Mucosa of descending colon (tissue), 3 donors: ENCODE results near the gene TSPAN18. TPM values are rescaled to one million over a fixed set of nuclear protein-coding genes. Genes with fewer than 3 reads are reported as not detected.

ENCODE experiments used
- ATAC-seq: fragments of 200-7000 bp; cut with Tn5 transposase; one replicate; pipeline ENCODE4 v1.9.1; 2020; ENCODE audit warnings: mild to moderate bottlenecking, moderate library complexity
- DNase-seq, 3 donors: peaks; one replicate each; pipeline ENCODE4 v3.0.0-alpha.2; 2020
- H3K36me3 ChIP-seq: fragments of 200-600 bp; one replicate; pipeline ENCODE4 v1.8.0; 2021; ENCODE audit warnings: low read depth, mild to moderate bottlenecking
- H3K4me1 ChIP-seq: fragments of 200-600 bp; one replicate; pipeline ENCODE4 v1.8.0; 2021; ENCODE audit warnings: low read depth, mild to moderate bottlenecking
- H3K4me3 ChIP-seq: fragments of 200-600 bp; one replicate; pipeline ENCODE4 v1.8.0; 2021; ENCODE audit warnings: mild to moderate bottlenecking
- H3K9me3 ChIP-seq: fragments of 200-600 bp; one replicate; pipeline ENCODE4 v1.8.0; 2021; ENCODE audit warnings: mild to moderate bottlenecking
- CTCF ChIP-seq: fragments of 200-600 bp; IDR thresholded peaks from one replicate; pipeline ENCODE4 v1.8.0; 2022; ENCODE audit warnings: antibody characterized with exemption, mild to moderate bottlenecking
- intact Hi-C, 2 donors: fragments of 100-400 bp; cut with DNase I in 1 of 2; cut with micrococcal nuclease in 1 of 2; formaldehyde crosslinking; loops; one replicate each; pipeline versions ENCODE4 v1.11.0 to v1.11.1; 2022; cut with DNase I, micrococcal nuclease
- total RNA-seq, 3 donors: library from RNA; stranded (reverse); fragmentation: NEBNext Ultra II Directional in 2 of 3; extraction: Animal tissue kit (Norgen Biotek cat#: 25700) in 2 of 3; gene quantifications; one replicate each; pipeline versions ENCODE4 v1.2.1 to v1.2.4, GENCODE V29; 2021 to 2023
- donor health status: DM: no; HTN: no; CAD: no; lungs with moderate emphysema.
- donor health status: DM: no; HTN: no; CAD: no.
- donor health status: DM: no; HTN: yes; CAD: no.

TSPAN18 gene
- total RNA-seq, 3 donors from 2014 or later = 3.6 to 63.2 (median 8.5) TPM

GRCh38 chr11:44936951-44937543 lies 210.3 kb downstream of the TSPAN18 start:
- Histone ChIP-seq H3K36me3 (no peaks in the 10 kb centered on the region), H3K9me3 (no peaks in the 10 kb centered on the region)
- intact Hi-C loops = loop anchor here (2.0 to 10.0 kb wide), 3 partner anchors 168 to 358 kb away; no protein-coding TSS in a partner anchor

GRCh38 chr11:44938066-44938691 lies 211.4 kb downstream of the TSPAN18 start:
- H3K36me3 ChIP-seq = no peaks in the 10 kb centered on the region
- ATAC-seq = no peak
- intact Hi-C loops = loop anchor here in 1 of 2 donors (10.0 kb wide), 1 partner anchor 357 kb away; no protein-coding TSS in a partner anchor

More at GRCh38 chr11:44936951-44937543, 210.3 kb downstream of the TSPAN18 start:
- DNase-seq (no peak), ATAC-seq (no peak)
- TF ChIP-seq CTCF = no peak
- Histone ChIP-seq H3K4me3 (no peak overlapping the region), H3K4me1 (no peaks in the 10 kb centered on the region)

GRCh38 chr11:44939673-44940395 lies 213.1 kb downstream of the TSPAN18 start:
- peaks cover 14% of the 10 kb centered on the region for H3K4me1 ChIP-seq
- no peaks in the 10 kb centered on the region for H3K9me3 ChIP-seq
- ATAC-seq = no peak
- no peak overlapping the region for H3K4me3 ChIP-seq
- intact Hi-C loops = loop anchor here in 1 of 2 donors (10.0 kb wide), 1 partner anchor 355 kb away; no protein-coding TSS in a partner anchor
- no peak for DNase-seq
- TF ChIP-seq CTCF = no peak
- no peaks in the 10 kb centered on the region for H3K36me3 ChIP-seq

More at GRCh38 chr11:44938066-44938691, 211.4 kb downstream of the TSPAN18 start:
- TF ChIP-seq CTCF = no peak
- DNase-seq = no peak
- H3K4me1 ChIP-seq = peaks cover 4% of the 10 kb centered on the region
- no peak overlapping the region for H3K4me3 ChIP-seq
- H3K9me3 ChIP-seq = no peaks in the 10 kb centered on the region

GRCh38 chr11:44940404-44940803 lies 213.6 kb downstream of the TSPAN18 start:
- Histone ChIP-seq H3K9me3 (no peaks in the 10 kb centered on the region), H3K4me1 (peaks cover 14% of the 10 kb centered on the region), H3K36me3 (no peaks in the 10 kb centered on the region), H3K4me3 (no peak overlapping the region)
- intact Hi-C loops = no loop called here
- DNase-seq = no peak
- TF ChIP-seq CTCF = no peak
- no peak for ATAC-seq

GRCh38 chr11:44940835-44941234 lies 214.1 kb downstream of the TSPAN18 start:
- intact Hi-C loops = no loop called here
- Histone ChIP-seq H3K4me3 (no peak overlapping the region), H3K36me3 (no peaks in the 10 kb centered on the region), H3K9me3 (no peaks in the 10 kb centered on the region), H3K4me1 (peaks cover 14% of the 10 kb centered on the region)
- TF ChIP-seq CTCF = no peak
- no peak for ATAC-seq
- DNase-seq = no peak
